ENCODE data around the gene DPF3. TPM values are rescaled to one million over a fixed set of nuclear protein-coding genes. Genes with fewer than 3 reads are reported as not detected.

The DPF3 gene
- total and polyA plus RNA-seq, 2 donors from 2014 or later, result 2.3 to 2.8 TPM

- no peak overlapping the region for H3K9ac ChIP-seq (ENCODE audit: low read length in 3 of 3)
- no peak overlapping the region for H3K4me3 ChIP-seq (ENCODE audit: low read length in 3 of 3)
- H3K36me3 ChIP-seq (ENCODE audit: control insufficient read depth in 2 of 3, insufficient read depth in 3 of 3, low read length in 3 of 3), result no peaks in the 10 kb centered on the region
- DNase-seq, result no peak
- no peak overlapping the region for H3K27ac ChIP-seq (ENCODE audit: low read depth in 2 of 2, low read length in 2 of 2)
- no peak for TF ChIP-seq CTCF (IDR thresholded peaks at IDR 0.05; ENCODE audit: borderline replicate concordance, extremely low read depth, insufficient read depth)
- intact Hi-C loops (cut with DNase I), result no loop called here
- no peaks in the 10 kb centered on the region for H3K27me3 ChIP-seq (ENCODE audit: control insufficient read depth, insufficient read depth, low read length)
- H3K9me3 ChIP-seq (ENCODE audit: control insufficient read depth in 2 of 3, insufficient read depth in 1 of 3, low read length in 3 of 3), result no peaks in the 10 kb centered on the region
- FAIRE-seq, result no peak
- H3K4me1 ChIP-seq (ENCODE audit: control insufficient read depth in 2 of 3, insufficient read depth in 2 of 3, low read depth in 1 of 3, low read length in 3 of 3), result peaks cover 0 to 6% (median 3%) of the 10 kb centered on the region in 3 donors
Observed at GRCh38 chr14:72833174-72833573, 60.7 kb downstream of the DPF3 start.

- H3K36me3 ChIP-seq (ENCODE audit: control insufficient read depth in 2 of 3, insufficient read depth in 3 of 3, low read length in 3 of 3), result no peaks in the 10 kb centered on the region
- no peak overlapping the region for H3K4me3 ChIP-seq (ENCODE audit: low read length in 3 of 3)
- no peaks in the 10 kb centered on the region for H3K27me3 ChIP-seq (ENCODE audit: control insufficient read depth, insufficient read depth, low read length)
- no peaks in the 10 kb centered on the region for H3K9me3 ChIP-seq (ENCODE audit: control insufficient read depth in 2 of 3, insufficient read depth in 1 of 3, low read length in 3 of 3)
- TF ChIP-seq CTCF (IDR thresholded peaks at IDR 0.05; ENCODE audit: borderline replicate concordance, extremely low read depth, insufficient read depth), result no peak
- FAIRE-seq (no peak), DNase-seq (peak in 3 of 5 donors; percentile 19 to 47 (median 46))
- peaks cover 0 to 9% (median 3%) of the 10 kb centered on the region in 3 donors for H3K4me1 ChIP-seq (ENCODE audit: control insufficient read depth in 2 of 3, insufficient read depth in 2 of 3, low read depth in 1 of 3, low read length in 3 of 3)
- intact Hi-C loops (cut with DNase I), result no loop called here
- no peak overlapping the region for H3K27ac ChIP-seq (ENCODE audit: low read depth in 2 of 2, low read length in 2 of 2)
- no peak overlapping the region for H3K9ac ChIP-seq (ENCODE audit: low read length in 3 of 3)
Observed at GRCh38 chr14:72830786-72831594, 62.9 kb downstream of the DPF3 start.

GRCh38 chr14:72830356-72830755 is 63.5 kb downstream of the DPF3 start:
- Histone ChIP-seq H3K9ac (ENCODE audit: low read length in 3 of 3) (no peak overlapping the region), H3K36me3 (ENCODE audit: control insufficient read depth in 2 of 3, insufficient read depth in 3 of 3, low read length in 3 of 3) (no peaks in the 10 kb centered on the region), H3K9me3 (ENCODE audit: control insufficient read depth in 2 of 3, insufficient read depth in 1 of 3, low read length in 3 of 3) (no peaks in the 10 kb centered on the region), H3K27me3 (ENCODE audit: control insufficient read depth, insufficient read depth, low read length) (no peaks in the 10 kb centered on the region), H3K4me1 (ENCODE audit: control insufficient read depth in 2 of 3, insufficient read depth in 2 of 3, low read depth in 1 of 3, low read length in 3 of 3) (peaks cover 0 to 9% (median 3%) of the 10 kb centered on the region in 3 donors), H3K27ac (ENCODE audit: low read depth in 2 of 2, low read length in 2 of 2) (no peak overlapping the region), H3K4me3 (ENCODE audit: low read length in 3 of 3) (no peak overlapping the region)
- intact Hi-C loops (cut with DNase I), result no loop called here
- TF ChIP-seq CTCF (IDR thresholded peaks at IDR 0.05; ENCODE audit: borderline replicate concordance, extremely low read depth, insufficient read depth), result no peak
- DNase-seq (no peak), FAIRE-seq (no peak)
